Stimulated activated CD8-positive, alpha-beta memory T cell treated with anti-CD3 and anti-CD28 coated beads, Interleukin-15, amount 100 ng/mL, for 1 hour (primary cell): ENCODE results near the gene SLC34A1.
"Not testable (repeated sequence)": the region's sequence is repeated elsewhere in the genome, so short reads cannot be mapped to it uniquely, and the experiment has no call there.

ENCODE experiments used
- DNase-seq: peaks from one replicate; pipeline ENCODE4 v3.0.0-alpha.2; 2020; ENCODE audit warnings: low read depth

Gene SLC34A1

DNA sequence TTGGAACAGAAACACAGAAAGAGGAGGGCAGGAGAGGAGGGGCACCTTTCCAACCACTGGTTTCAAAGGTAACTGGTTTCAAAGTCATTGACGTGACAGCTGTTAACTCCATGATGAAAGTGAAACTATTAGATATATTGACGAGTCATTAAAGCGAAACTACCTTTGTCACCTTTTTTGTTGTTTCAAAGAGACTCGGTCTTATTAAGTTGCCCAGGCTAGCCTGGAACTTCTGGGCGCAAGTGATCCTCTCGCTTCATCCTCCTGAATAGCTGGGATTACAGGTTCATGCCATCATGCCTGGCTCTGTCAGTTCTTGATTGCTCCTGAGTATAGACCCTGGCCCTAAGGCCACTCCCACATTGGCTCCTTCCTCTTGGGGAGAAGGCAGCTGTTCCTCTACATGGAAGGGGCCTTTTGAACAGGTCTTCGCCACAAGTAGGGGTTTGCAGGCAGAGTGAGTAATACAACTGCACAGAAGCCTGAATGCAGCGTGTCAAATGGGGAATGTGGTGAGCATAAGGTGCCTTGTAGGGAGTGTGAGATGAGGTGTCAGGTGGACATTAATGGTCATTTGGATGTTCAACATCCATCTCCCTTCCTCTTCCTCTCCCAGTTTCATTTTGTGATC, 28.5 kb downstream of the SLC34A1 start:
- DNase-seq = no peak

- DNase-seq = no peak
These were observed 30.2 kb downstream of the SLC34A1 start for GRCh38 chr5:177414481-177414880.

DNA sequence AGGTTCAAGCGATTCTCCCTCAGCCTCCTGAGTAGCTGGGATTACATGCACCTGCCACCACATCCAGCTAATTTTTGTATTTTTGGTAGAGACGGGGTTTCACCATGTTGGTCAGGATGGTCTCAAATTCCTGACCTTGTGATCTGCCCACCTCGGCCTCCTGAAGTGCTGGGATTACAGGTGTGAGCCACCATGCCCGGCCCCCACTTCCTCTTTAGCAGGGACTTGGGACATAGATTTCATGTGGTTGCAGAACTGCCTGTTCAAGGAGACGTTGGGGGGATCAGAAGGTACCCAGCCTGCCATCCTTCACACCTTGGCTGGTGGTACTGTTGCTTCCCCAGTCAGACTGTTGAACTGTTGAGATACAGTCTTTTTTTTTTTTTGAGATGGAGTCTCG, 32.8 kb downstream of the SLC34A1 start:
- not testable (repeated sequence) for DNase-seq

- DNase-seq = no peak
These were observed 34.8 kb downstream of the SLC34A1 start for GRCh38 chr5:177419046-177419445.

DNA sequence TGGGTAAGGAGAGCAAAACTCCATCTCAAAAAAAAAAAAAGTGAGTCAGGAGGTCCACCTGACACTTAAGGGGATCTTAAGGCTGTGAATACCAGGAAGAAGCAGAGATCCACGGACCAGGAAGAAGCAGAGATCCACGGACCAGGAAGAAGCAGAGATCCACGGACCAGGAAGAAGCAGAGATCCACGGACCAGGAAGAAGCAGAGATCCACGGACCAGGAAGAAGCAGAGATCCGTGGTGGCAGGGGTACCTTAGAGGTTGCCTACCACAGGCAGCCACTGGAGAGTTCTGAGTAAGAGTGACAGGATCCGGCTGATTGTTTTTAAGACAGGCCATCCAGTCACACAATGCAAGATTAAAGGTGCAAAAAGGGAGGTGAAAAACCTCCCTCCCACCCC, 36.2 kb downstream of the SLC34A1 start:
- DNase-seq = not testable (repeated sequence)

DNA sequence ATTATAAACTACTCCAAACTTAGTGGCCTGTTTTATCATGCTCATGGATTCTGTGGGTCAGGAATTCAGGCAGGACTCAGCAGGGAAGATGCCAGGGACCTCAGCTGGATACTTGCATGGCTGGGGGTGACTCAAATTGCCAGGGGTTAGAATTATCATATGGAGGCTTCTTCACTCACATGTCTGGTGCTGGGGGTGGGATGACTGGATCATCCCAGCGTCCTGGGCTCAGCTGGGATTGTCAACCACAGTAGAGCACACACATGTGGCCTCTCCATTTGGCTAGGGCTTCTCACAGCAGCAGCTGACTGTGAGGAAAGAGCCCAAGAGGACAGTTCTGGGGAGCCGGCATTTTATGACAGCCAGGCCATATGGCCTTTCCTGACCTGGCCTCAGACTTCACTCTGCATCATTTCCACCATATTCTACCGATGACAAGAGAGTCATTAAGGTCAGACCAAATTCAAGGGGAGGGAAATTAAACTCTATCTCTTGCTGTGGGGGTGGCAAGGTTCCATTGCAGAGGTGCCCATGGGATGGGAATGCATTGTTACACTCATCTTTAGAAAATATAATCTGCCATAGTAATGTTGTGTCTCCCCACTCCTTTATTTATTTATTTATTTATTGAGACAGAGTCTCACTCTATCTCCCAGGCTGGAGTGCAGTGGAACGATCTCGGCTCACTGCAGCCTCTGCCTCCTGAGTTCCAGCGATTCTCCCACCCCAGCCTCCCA, 37.0 kb downstream of the SLC34A1 start:
- DNase-seq = no peak

GRCh38 chr5:177423671-177424070, 39.4 kb downstream of the SLC34A1 start:
- DNase-seq = no peak

DNA sequence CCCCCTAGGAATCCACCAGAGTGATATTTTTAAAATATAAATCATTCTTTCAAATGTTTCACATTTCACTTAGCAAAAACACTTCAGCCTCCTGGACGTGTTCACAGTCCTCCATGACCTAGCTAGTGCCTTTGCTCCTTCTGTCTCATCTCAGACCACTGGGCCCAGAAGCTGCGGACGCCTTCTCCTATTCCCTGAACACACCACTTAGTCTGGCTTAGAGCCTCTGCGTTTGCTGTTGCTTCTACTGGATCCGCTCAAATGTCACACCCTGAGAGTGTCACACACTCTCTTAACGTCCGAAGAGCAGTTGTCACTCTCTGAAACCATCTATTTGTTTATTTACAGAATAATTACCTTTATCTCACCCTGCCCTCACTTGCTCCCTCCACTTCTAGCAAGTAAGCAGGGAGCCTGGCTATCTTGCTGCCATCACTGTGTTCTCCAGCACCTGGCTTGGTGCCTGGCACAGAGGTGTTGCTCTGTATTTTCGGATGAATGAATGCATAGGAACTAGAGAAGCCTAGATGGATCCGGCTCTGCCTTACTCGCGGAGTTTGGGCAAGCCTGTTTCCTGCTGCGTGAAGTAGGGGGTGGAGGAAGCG, 41.1 kb downstream of the SLC34A1 start:
- no peak for DNase-seq

- peak; percentile 99 for DNase-seq
These were observed 41.7 kb downstream of the SLC34A1 start for GRCh38 chr5:177425801-177426565.

- DNase-seq = no peak
These were observed 42.5 kb downstream of the SLC34A1 start, which contains the start of gene GRK6 for GRCh38 chr5:177426566-177427210. Gene GRK6, plus strand, starts transcription at chr5:177426676. Its CDS starts 170 bp downstream, at chr5:177426846.

DNA sequence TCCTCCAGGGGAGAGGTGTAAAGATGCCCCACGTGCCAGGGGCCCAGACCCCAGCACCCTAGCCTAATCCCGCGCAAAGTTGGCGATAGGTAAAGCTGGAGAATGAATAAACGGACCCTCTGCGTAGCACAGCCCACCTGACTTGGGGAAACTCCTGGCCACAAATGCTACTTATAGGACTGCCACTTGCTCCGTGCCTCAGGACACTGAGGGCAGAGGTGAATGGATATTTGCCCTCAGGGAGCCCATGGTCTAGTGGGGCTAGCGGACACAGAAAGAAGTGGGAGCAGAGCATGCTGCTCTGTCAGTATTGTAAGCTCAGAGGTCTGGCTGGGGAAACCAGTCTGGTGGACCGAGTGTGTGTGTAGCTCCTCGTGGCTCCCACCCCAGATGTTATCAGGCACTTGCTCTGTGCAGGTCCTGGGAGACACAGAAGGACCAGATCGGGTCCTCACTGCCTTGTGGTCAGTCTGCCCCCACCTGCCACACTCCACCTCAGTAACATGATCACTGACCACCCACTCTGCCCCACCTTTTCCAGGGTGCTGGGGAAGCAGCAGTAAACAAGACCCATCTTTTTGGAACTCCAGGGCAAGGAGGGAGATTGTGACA, 43.1 kb downstream of the SLC34A1 start:
- DNase-seq = no peak

GRCh38 chr5:177427919-177428573, 43.8 kb downstream of the SLC34A1 start:
- DNase-seq = no peak

DNA sequence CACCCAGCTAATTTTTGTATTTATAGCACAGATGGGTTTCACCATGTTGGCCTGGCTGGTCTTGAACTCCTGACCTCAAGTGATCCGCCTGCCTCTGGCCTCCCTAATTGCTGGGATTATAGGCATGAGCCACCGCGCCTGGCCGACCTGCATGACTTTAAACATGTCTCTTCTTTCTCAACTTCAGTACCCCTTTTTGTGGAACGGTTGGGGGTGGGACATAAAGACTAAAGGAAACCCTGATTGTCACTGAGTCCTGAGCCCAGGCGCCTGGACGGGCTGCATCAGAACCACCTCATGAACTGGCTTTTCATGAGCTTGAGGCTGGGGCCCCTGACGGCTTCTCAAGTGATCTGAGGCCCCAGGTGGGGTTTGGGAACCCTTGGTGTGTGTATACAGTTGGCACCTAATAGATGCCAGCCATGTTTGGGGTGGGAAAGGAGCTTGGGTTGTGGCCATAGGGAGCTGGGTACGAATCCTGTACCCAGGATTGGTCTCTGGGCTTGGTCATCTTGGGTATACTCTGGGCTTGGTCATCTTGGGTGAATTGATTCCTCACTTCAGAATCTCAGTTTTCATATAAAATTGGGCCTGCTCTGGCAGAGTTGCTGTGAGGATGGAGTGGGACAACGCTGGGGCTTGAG, 44.5 kb downstream of the SLC34A1 start:
- DNase-seq = no peak

DNA sequence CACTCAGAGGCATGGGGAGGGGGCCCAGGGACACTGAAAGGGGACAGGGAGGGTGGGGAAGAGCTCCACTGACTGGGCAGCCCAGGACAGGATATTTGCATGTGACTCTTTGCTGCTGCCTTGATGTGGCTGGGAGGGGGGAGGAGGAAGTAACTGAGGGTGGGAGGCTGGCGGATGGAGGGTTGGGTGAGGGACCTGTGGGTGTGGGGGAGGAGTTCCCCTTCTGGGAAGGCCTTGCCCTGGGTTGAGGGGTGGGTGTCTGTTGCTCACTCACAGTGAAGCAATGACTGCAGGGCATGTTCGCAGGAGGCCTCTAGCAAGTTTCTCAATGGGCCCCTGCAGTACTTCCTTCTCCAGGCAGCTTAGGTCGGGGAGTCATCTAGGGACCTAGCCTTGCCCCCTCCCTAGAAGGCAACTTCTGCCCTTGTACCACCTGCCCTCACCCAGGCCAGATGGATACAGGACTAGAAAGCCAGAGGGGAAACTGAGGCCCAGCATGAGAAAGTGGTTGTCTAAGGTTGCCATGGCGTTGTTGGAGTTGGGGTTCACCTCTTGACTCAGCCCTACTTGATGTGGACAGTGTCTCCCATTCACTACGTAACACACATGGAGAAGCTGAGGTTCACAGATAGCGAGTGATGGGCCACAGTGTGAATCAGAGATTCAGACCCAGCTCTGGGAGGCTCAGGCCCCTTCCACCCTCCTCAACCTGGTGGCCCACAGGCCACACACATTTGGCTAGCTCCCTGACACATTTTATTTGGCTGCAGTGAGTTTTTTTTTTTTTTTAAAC, 45.2 kb downstream of the SLC34A1 start:
- peak; percentile 64 for DNase-seq

DNA sequence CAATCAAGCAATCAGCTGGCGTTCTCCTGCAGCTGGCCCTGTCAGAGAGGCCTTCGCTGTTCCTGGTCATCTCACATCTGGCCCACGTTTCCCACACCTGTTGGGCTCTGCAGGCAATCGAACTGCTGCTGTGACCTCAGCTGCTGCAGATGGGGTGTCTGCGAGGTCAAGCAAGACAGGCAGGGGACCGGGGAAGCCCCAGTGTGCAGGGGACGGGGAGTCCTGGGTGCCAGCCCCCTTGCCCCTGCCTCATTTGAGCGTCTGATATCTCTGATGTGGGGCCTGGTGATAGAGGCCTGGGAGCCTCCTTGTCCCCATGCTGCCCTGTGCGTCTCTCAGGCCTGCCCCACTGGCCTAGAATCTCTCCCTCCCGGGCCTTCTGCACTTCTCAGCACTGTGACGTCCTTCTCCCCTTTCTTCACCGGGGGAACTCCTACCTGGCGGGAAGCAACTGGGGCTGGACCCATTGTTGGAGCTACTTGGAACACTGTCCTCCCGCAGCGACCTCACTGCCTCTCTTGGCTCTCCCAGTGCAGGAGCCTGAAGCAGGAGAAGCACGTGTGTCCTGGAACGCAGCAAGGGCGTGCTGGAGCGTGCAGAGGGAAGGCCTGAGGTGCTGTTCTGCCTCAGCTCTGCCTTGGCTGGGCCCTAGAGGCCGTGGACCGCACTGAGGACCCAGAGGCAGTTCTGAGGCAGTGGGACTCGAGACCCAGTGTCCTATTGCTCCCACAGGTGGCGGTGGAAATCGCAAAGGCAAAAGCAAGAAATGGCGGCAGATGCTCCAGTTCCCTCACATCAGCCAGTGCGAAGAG, 46.1 kb downstream of the SLC34A1 start:
- no peak for DNase-seq

DNA sequence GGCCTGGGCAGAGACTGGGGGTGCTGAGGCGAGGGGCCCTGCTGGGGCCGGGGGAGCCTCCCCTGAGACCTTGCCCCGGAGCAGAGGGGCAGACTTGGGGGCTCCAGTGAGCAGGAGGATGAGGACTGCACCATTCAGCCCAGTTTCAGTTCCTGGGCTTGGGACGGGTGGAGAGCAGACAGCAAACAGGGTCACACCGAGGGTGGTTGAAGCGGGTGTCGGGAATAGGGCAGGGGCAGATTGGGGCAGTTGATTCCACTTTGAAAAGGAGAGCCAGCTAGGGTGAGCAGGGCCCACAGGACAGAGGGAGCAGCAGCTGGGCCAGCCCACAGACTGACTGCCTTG, 46.7 kb downstream of the SLC34A1 start:
- DNase-seq = no peak

DNA sequence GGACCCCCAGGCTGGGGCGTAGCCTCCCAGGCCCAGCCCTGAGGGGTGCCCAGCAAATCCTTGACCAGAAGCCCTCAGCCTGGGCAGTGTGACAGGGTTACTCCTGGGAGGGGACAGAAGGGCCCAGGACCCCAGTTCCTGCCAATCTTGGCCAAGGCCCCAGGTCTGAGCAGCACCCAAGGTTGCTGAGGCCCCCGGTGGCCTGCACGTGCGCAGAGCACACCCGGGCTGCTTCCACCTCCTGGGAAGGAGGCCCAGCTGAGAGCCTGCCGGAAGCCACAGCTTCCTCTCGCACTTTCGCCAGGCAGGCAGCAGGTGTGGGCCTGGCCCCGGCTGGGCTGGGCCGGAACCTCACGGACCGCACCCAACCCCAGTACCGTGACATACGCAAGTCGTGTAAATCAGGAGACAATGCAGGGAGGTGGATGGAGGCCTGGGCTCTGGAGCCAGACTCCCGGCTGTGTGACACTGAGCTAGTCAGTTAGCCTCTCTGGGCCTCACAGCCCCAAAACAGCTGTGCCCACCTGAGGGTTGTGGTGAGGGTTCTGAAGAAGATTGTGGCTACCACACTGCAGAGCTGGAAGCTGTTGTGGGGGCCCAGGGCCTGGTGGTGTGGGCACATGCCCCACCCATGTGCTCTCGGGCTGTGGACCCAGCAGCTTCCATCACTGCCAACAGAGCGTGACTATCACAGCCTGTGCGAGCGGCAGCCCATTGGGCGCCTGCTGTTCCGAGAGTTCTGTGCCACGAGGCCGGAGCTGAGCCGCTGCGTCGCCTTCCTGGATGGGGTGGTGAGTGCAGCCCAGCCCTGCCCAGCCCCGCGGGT, 47.3 kb downstream of the SLC34A1 start:
- DNase-seq = no peak
